Ovary (tissue), 9 donors: ENCODE data around the gene CCDC27. TPM values are rescaled to one million over a fixed set of nuclear protein-coding genes. Genes with fewer than 3 reads are reported as not detected.

ENCODE experiments used
- DNase-seq, 5 donors: peaks; one replicate each; pipeline ENCODE4 v3.0.0-alpha.2; 2019 to 2020
- H3K27ac ChIP-seq, 2 donors: fragments of 200-600 bp; one replicate each; pipeline versions ENCODE4 v1.5.1 to v1.8.0; 2019 to 2022
- H3K27me3 ChIP-seq: fragments of 200-600 bp; one replicate; pipeline ENCODE4 v1.8.0; 2022
- H3K36me3 ChIP-seq: fragments of 200-600 bp; sonication (generic); one replicate; pipeline ENCODE4 v1.5.1; 2019
- H3K4me1 ChIP-seq: one replicate; pipeline ENCODE4 v1.8.1; 2013; ENCODE audit warnings: mild to moderate bottlenecking, moderate library complexity; ENCODE audit not compliant: insufficient read depth
- H3K4me3 ChIP-seq: fragments of 200-600 bp; sonication (generic); one replicate; pipeline ENCODE4 v1.5.1; 2017
- H3K9me3 ChIP-seq, 2 donors: fragments of 200-600 bp in 1 of 2; sonication (generic) in 1 of 2; one replicate each; pipeline versions ENCODE4 v1.5.1 to v1.8.1; 2013 to 2019; ENCODE audit warnings: mild to moderate bottlenecking in 1 of 2, moderate library complexity in 1 of 2
- CTCF ChIP-seq, 3 donors: fragments of 450-650 bp in 2 of 3; fragments of 200-600 bp in 1 of 3; IDR thresholded peaks; one replicate each; pipeline versions ENCODE4 v1.5.1 to v1.8.0; 2016 to 2022; ENCODE audit warnings: antibody characterized with exemption in 3 of 3, mild to moderate bottlenecking in 1 of 3
- EP300 ChIP-seq: sonication (generic); formaldehyde crosslinking; IDR thresholded peaks from one replicate; pipeline ENCODE4 v1.6.1; 2017; ENCODE audit warnings: antibody characterized with exemption
- POLR2A ChIP-seq: fragments of 450-650 bp; IDR thresholded peaks from one replicate; pipeline ENCODE4 v1.6.1; 2017; ENCODE audit warnings: antibody characterized with exemption, mild to moderate bottlenecking, moderate library complexity
- WGBS, 3 donors: extraction: QIAGEN DNeasy Blood & Tissue Kit in 1 of 3; methylation state at CpG; one replicate each; pipeline versions ENCODE4 v1.1.5 to v1.1.7; 2013 to 2017; 5-methylcytosine and 5-hydroxymethylcytosine counted together
- intact Hi-C, 4 donors: fragments of 100-400 bp; cut with DNase I; formaldehyde crosslinking; loops; one replicate each; pipeline versions ENCODE4 v1.11.0 to v1.15.1; 2022 to 2023
- polyA plus RNA-seq, 2 donors: library from polyadenylated mRNA; stranded (reverse); fragments of 200-250 nt in 1 of 2; fragments of 350-450 nt in 1 of 2; fragmentation: Illumina TruSeq in 1 of 2; extraction: RNeasy Lipid Tissue Mini Kit (QIAGEN cat#74804) in 1 of 2; gene quantifications; one replicate each; pipeline ENCODE4 v1.2.3, GENCODE V29; 2013 to 2014
- total RNA-seq, 7 donors: library from RNA; depleted of rRNA in 2 of 7; stranded (reverse); fragments of >200 nt in 2 of 7; fragmentation: NEBNext Ultra II Directional in 3 of 7; extraction: Animal tissue kit (Norgen Biotek cat#: 25700) in 3 of 7; gene quantifications; one replicate each; pipeline versions ENCODE4 v1.1.0 to v1.2.4, GENCODE V29; 2016 to 2023
- donor health status: DM: no; HTN: no; CAD: no; lungs with moderate emphysema.
- donor health status: DM: no; HTN: no; CAD: no.
- donor health status: Bipolar disorder and iron deficiency.
- donor health status: DM: yes; HTN: yes; CAD: no.
- donor health status: DM: no; HTN: no; CAD: no.
- donor health status: DM: yes; HTN: yes; CAD: no.

CCDC27 gene
- total and polyA plus RNA-seq, 9 donors, result 0.05 TPM; not detected in 8

- no peaks in the 10 kb centered on the region for H3K27me3 ChIP-seq
- no peaks in the 10 kb centered on the region for H3K9me3 ChIP-seq
- intact Hi-C loops, result no loop called here
- 70 to 83% (median 73%) methylated on average over 14 of the region's 14 CpGs for WGBS, 3 donors
- H3K27ac ChIP-seq, result no peak overlapping the region
- no peak for TF ChIP-seq CTCF (IDR thresholded peaks at IDR 0.05)
- TF ChIP-seq EP300, result no peak
- no peak for TF ChIP-seq POLR2A
- H3K4me1 ChIP-seq, result peaks cover 6% of the 10 kb centered on the region
- H3K36me3 ChIP-seq, result no peaks in the 10 kb centered on the region
- no peak overlapping the region for H3K4me3 ChIP-seq
- DNase-seq, result peak in 1 of 5 donors; percentile 36
Observed at GRCh38 chr1:3778590-3779264, 26.5 kb downstream of the CCDC27 start.

- 82 to 87% (median 84%) methylated on average over 23 of the region's 23 CpGs for WGBS, 3 donors
- TF ChIP-seq EP300 (no peak), POLR2A (no peak), CTCF (IDR thresholded peaks at IDR 0.05) (no peak)
- intact Hi-C loops, result no loop called here
- Histone ChIP-seq H3K4me1 (peaks cover 6% of the 10 kb centered on the region), H3K9me3 (no peaks in the 10 kb centered on the region), H3K36me3 (no peaks in the 10 kb centered on the region), H3K27ac (no peak overlapping the region), H3K27me3 (no peaks in the 10 kb centered on the region), H3K4me3 (no peak overlapping the region)
- peak in 1 of 5 donors; percentile 33 for DNase-seq
Observed at GRCh38 chr1:3779265-3779911, 27.1 kb downstream of the CCDC27 start.

- DNase-seq, result no peak
- Histone ChIP-seq H3K27me3 (no peaks in the 10 kb centered on the region), H3K4me3 (no peak overlapping the region), H3K27ac (no peak overlapping the region), H3K36me3 (no peaks in the 10 kb centered on the region), H3K9me3 (no peaks in the 10 kb centered on the region), H3K4me1 (peaks cover 6% of the 10 kb centered on the region)
- intact Hi-C loops, result no loop called here
- WGBS, 3 donors, result 85 to 93% (median 85%) methylated on average over 20 of the region's 20 CpGs
- TF ChIP-seq CTCF (IDR thresholded peaks at IDR 0.05) (no peak), EP300 (no peak), POLR2A (no peak)
Observed at GRCh38 chr1:3779912-3780416, 27.7 kb downstream of the CCDC27 start.

GRCh38 chr1:3780901-3781300 lies 28.7 kb downstream of the CCDC27 start:
- Histone ChIP-seq H3K9me3 (no peaks in the 10 kb centered on the region), H3K4me1 (peaks cover 3% of the 10 kb centered on the region), H3K4me3 (no peak overlapping the region), H3K27me3 (no peaks in the 10 kb centered on the region), H3K36me3 (no peaks in the 10 kb centered on the region), H3K27ac (no peak overlapping the region)
- DNase-seq, result peak in 1 of 5 donors; percentile 34
- TF ChIP-seq POLR2A (no peak), EP300 (no peak), CTCF (IDR thresholded peaks at IDR 0.05) (no peak)
- 79 to 85% (median 81%) methylated on average over 21 of the region's 21 CpGs for WGBS, 3 donors
- intact Hi-C loops, result no loop called here
